Subcutaneous adipose tissue (tissue), 4 donors: Measurements from ENCODE around the gene DEF6. TPM values are rescaled to one million over a fixed set of nuclear protein-coding genes. Genes with fewer than 3 reads are reported as not detected.

Experiments used
- total RNA-seq, 4 donors: library from RNA; depleted of rRNA; stranded (reverse); fragments of >200 nt; gene quantifications; one replicate each; pipeline ENCODE4 v1.1.0, GENCODE V29; 2016
- TF ChIP-seq, protein P1 (sequence below): fragments of 450-650 bp; IDR thresholded peaks from one replicate; pipeline ENCODE4 v1.5.1; 2016; ENCODE audit warnings: low read depth, mild to moderate bottlenecking, control low read depth, antibody characterized with exemption, moderate library complexity

DEF6 gene
- total RNA-seq, 4 donors from 2014 or later: 1.9 to 13.6 (median 5.0) TPM

DNA sequence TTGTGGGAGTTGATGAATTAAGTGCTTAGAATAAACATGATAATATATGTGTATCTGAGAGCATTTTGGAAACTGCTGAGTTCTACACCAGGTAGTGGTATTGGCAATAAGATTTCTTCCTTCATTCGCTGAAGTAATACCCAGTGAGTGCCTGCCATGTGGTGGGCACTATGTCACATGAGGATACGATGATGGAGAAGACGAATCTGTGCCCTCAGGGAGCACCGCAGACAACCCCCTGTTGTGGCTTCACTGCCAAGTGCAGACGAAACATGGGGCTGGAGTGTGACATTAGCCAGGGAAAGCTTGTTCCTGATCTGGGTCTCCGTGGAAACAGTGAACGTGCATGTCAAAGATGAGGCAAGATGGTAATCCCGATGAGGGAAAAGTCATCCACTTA is 30.2 kb upstream of the DEF6 start:
- TF ChIP-seq, protein P1, sequence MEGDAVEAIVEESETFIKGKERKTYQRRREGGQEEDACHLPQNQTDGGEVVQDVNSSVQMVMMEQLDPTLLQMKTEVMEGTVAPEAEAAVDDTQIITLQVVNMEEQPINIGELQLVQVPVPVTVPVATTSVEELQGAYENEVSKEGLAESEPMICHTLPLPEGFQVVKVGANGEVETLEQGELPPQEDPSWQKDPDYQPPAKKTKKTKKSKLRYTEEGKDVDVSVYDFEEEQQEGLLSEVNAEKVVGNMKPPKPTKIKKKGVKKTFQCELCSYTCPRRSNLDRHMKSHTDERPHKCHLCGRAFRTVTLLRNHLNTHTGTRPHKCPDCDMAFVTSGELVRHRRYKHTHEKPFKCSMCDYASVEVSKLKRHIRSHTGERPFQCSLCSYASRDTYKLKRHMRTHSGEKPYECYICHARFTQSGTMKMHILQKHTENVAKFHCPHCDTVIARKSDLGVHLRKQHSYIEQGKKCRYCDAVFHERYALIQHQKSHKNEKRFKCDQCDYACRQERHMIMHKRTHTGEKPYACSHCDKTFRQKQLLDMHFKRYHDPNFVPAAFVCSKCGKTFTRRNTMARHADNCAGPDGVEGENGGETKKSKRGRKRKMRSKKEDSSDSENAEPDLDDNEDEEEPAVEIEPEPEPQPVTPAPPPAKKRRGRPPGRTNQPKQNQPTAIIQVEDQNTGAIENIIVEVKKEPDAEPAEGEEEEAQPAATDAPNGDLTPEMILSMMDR: no peak

DNA sequence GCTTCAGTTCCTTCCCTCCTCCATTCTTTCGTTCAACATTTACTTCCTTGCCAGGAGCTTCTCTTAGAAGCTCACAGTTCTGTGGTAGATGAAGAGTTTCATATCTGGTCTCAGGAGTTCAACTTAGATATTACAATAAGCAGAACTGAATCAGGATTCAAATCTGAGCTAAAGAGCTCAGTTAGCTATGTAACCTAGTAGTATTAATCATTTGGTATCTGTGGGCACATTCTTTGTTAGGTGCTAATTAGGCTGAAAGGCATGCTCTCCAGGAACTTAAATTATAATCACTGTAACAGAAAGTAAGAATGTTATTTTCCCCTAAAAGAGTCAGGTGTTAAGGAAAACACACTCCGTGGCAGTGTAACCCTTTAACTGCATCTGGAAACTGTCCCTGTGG is 29.7 kb upstream of the DEF6 start:
- TF ChIP-seq, protein P1: no peak

DNA sequence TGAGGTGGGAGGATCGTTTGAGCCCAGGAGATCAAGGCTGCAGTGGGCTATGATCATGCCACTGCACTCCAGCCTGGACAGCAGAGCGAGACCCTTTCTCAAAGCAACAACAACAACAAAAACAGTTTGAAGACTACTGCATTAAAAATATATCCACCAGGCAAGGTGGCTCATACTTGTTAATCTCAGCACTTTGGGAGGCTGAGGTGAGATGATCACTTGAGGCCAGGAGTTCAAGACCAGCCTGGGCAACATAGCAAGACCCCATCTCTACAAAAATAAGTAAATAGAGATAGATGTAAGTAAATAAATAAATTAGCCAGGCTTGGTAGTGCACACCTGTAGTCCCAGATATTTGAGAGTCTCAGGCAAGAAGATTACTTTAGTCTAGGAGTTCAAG is 25.6 kb upstream of the DEF6 start:
- TF ChIP-seq, protein P1: no peak

DNA sequence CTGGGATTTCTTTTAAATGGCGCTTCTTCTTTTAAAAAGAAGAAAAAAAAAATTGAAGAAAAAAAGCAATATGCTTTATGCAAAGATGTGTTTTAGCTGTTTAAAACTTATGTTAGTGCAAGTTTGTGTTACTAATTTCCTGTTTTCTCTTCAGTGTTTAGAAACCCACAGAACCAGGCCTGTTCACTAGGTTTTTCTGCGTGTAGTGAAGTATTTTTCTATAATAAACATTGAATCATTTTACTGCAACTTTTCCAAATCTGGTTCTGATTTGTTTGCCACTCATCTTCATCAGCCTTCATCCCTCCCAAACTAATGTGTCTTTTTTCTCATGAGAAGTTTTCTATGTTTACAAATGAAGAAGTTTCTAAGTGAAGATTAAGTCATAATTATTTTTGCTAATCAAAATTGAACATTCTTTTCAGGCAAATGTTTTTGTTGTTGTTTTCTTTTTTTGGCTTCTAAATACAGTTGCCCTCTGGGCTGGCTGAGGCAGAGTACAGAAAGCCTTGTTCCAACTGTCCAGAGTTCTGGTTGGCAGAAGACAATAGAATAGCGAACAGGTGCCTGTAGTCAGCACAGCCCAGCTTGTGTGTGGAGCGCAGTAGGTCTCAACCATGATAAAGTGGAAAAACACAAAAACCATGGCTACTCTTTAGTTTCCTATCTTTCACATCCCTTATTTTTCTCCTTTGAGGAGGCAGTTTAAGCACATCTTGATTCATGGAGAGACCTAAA is 23.6 kb upstream of the DEF6 start:
- TF ChIP-seq, protein P1: no peak

DNA sequence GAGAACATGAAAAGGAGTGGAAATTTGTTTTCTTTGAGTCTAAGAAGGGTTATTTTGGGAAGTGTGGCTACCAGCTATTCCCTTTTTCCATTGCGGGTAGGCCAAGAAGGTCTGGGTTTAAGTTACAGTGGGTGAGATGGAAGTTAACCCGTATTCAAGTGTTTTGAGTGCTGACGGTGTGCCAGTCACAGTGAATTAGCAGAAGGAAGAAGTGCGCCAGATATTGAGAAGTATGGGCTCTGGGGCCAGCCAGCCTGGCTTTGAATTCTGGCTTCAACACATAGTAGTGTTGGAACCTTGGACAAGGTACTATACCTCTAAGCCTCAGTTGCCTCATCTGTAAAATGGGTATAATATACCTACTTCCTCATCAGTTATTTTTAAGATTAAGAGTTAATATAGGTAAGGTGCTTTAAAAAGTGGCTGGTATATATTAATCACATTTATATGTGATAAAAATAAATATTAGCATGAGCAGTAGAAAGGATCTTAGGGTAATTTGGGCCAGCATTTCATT is 21.8 kb upstream of the DEF6 start:
- TF ChIP-seq, protein P1: no peak

DNA sequence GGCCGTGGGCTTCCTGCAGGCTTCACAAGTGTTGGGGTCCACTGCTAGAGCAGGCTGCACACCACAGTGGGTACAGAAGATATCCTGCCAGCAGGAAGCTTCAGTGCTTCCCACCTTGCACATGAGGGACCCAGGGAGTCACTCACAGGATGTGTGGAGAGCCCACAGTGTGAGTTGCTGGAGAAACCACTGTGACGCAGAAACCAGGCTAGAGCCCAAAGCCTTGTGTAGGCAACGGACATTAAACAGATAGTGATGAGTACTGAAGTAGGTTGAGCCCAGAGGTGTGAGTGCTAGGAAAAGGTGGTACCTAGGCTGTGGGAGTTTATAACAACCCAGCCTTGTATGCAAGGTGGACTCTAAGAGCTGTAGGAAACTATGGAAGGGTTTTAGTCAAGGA is 18.9 kb upstream of the DEF6 start:
- TF ChIP-seq, protein P1: no peak

DNA sequence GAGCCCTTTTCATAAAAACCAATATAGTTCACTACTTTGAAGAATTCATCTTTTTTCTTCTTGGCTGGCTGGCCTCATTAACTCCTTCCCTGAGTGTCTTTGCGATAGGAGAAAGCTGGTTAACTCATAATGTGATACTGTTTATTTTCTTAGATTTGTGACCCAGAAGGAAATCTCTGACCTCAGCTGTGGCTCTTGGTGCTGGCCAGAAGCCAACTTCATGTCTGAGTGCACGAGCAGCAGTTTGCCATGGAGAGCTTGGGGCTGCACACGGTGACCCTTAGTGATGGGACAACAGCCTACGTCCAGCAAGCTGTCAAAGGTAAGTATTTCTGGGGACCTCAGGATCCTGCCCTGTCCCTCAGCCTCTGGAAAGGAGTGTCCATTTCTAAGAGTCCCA is 16.7 kb upstream of the DEF6 start:
- TF ChIP-seq, protein P1: no peak
